Thyroid gland (tissue), 4 donors: Measurements from ENCODE around the gene ZCCHC17.

Experiments
- CTCF ChIP-seq, 6 experiments: fragments of 200-600 bp in 3 of 6; fragments of 450-650 bp in 3 of 6; sonication (generic) in 3 of 6; IDR thresholded peaks; one replicate each; pipeline ENCODE4 v1.5.1; 2016 to 2019; ENCODE audit warnings: antibody characterized with exemption in 6 of 6, mild to moderate bottlenecking in 2 of 6, inconsistent platforms in 1 of 6, moderate library complexity in 1 of 6
- POLR2A ChIP-seq, 2 donors: fragments of 450-650 bp; IDR thresholded peaks; one replicate each; pipeline ENCODE4 v1.6.1; 2017; ENCODE audit warnings: antibody characterized with exemption in 2 of 2, mild to moderate bottlenecking in 2 of 2, moderate library complexity in 1 of 2

GRCh38 chr1:31398246-31398645, 101.4 kb downstream of the ZCCHC17 start:
- no peak for TF ChIP-seq CTCF (IDR thresholded peaks at IDR 0.05)
- no peak for TF ChIP-seq POLR2A (IDR thresholded peaks at IDR 0.05)
